WTC11 (cell line): ENCODE measurements around the gene SYTL2. TPM values are rescaled to one million over a fixed set of nuclear protein-coding genes. Genes with fewer than 3 reads are reported as not detected.

Experiments used
- CREB1 ChIP-seq: sonication (generic); formaldehyde crosslinking; IDR thresholded peaks from 2 replicates; pipeline ENCODE4 v1.8.0; 2023; ENCODE audit warnings: mild to moderate bottlenecking, missing genetic modification reagents
- CREM ChIP-seq: sonication (generic); formaldehyde crosslinking; IDR thresholded peaks from 2 replicates; pipeline ENCODE4 v1.8.1; 2022; ENCODE audit warnings: mild to moderate bottlenecking, missing genetic modification reagents, moderate library complexity
- ESRRA ChIP-seq: sonication (generic); formaldehyde crosslinking; IDR thresholded peaks from 2 replicates; pipeline ENCODE4 v1.8.1; 2022; ENCODE audit warnings: mild to moderate bottlenecking, missing genetic modification reagents, borderline replicate concordance
- FOXP1 ChIP-seq: sonication (generic); formaldehyde crosslinking; IDR thresholded peaks from 2 replicates; pipeline ENCODE4 v1.8.0; 2022; ENCODE audit warnings: missing genetic modification reagents, mild to moderate bottlenecking, moderate library complexity, borderline replicate concordance
- GABPB1 ChIP-seq: sonication (generic); formaldehyde crosslinking; IDR thresholded peaks from 2 replicates; pipeline ENCODE4 v1.8.1; 2023; ENCODE audit warnings: mild to moderate bottlenecking, missing genetic modification reagents
- GRHL2 ChIP-seq: fragments of 250-450 bp; sonication (Bioruptor Pico); IDR thresholded peaks from 2 replicates; pipeline ENCODE4 v1.8.0; 2022; ENCODE audit warnings: mild to moderate bottlenecking, moderate library complexity; ENCODE audit not compliant: insufficient replicate concordance, severe bottlenecking
- IRF1 ChIP-seq: sonication (generic); formaldehyde crosslinking; IDR thresholded peaks from 2 replicates; pipeline ENCODE4 v1.8.0; 2023; ENCODE audit warnings: missing genetic modification reagents
- IRF2 ChIP-seq: sonication (generic); formaldehyde crosslinking; IDR thresholded peaks from 2 replicates; pipeline ENCODE4 v1.8.0; 2022; ENCODE audit warnings: low read depth, missing genetic modification reagents, borderline replicate concordance
- KAT7 ChIP-seq: sonication (generic); formaldehyde crosslinking; IDR thresholded peaks from 2 replicates; pipeline ENCODE4 v1.8.1; 2023; ENCODE audit warnings: missing genetic modification reagents, mild to moderate bottlenecking, borderline replicate concordance
- MAX ChIP-seq: sonication (generic); formaldehyde crosslinking; IDR thresholded peaks from 2 replicates; pipeline ENCODE4 v1.8.0; 2022; ENCODE audit warnings: mild to moderate bottlenecking, missing genetic modification reagents
- NFE2L1 ChIP-seq: sonication (generic); formaldehyde crosslinking; IDR thresholded peaks from 2 replicates; pipeline ENCODE4 v1.8.1; 2023; ENCODE audit warnings: missing genetic modification reagents
- NR1H2 ChIP-seq: sonication (generic); formaldehyde crosslinking; IDR thresholded peaks from 2 replicates; pipeline ENCODE4 v1.9.0; 2021; ENCODE audit warnings: mild to moderate bottlenecking, moderate library complexity, missing genetic modification reagents
- PRDM15 ChIP-seq: sonication (generic); formaldehyde crosslinking; IDR thresholded peaks from 2 replicates; pipeline ENCODE4 v1.8.0; 2022; ENCODE audit warnings: missing genetic modification reagents
- RORB ChIP-seq: fragments of 250-450 bp; sonication (Bioruptor Pico); IDR thresholded peaks from 2 replicates; pipeline ENCODE4 v1.9.0; 2021; ENCODE audit warnings: mild to moderate bottlenecking
- SMAD4 ChIP-seq: sonication (generic); formaldehyde crosslinking; IDR thresholded peaks from 2 replicates; pipeline ENCODE4 v1.8.0; 2022; ENCODE audit warnings: mild to moderate bottlenecking, missing genetic modification reagents
- SOX15 ChIP-seq: fragments of 250-450 bp; sonication (Bioruptor Pico); IDR thresholded peaks from 2 replicates; pipeline ENCODE4 v1.9.0; 2021; ENCODE audit warnings: mild to moderate bottlenecking
- STAT6 ChIP-seq: sonication (generic); formaldehyde crosslinking; conservative IDR thresholded peaks from 2 replicates; pipeline ENCODE4 v1.8.1; 2023; ENCODE audit warnings: mild to moderate bottlenecking, low read depth, missing genetic modification reagents, moderate library complexity
- USF2 ChIP-seq: sonication (generic); formaldehyde crosslinking; IDR thresholded peaks from 2 replicates; pipeline ENCODE4 v1.8.1; 2023; ENCODE audit warnings: mild to moderate bottlenecking, missing genetic modification reagents, moderate library complexity
- ZNF263 ChIP-seq: sonication (generic); formaldehyde crosslinking; IDR thresholded peaks from 2 replicates; pipeline ENCODE4 v1.8.1; 2022; ENCODE audit warnings: low read depth, mild to moderate bottlenecking, moderate library complexity, missing genetic modification reagents
- ZNF416 ChIP-seq: fragments of 250-450 bp; sonication (Bioruptor Pico); IDR thresholded peaks from 2 replicates; pipeline ENCODE4 v1.9.0; 2021; ENCODE audit warnings: mild to moderate bottlenecking, inconsistent platforms
- total RNA-seq: library from RNA; stranded (reverse); gene quantifications from 3 replicates; pipeline ENCODE4 v1.2.3, GENCODE V29; 2021
- TF ChIP-seq, protein P1 (sequence below): sonication (generic); formaldehyde crosslinking; IDR thresholded peaks from 2 replicates; pipeline ENCODE4 v1.8.1; 2023; ENCODE audit warnings: mild to moderate bottlenecking, missing genetic modification reagents
- TF ChIP-seq, protein P2 (sequence below): sonication (generic); formaldehyde crosslinking; IDR thresholded peaks from 2 replicates; pipeline ENCODE4 v1.8.1; 2023; ENCODE audit warnings: mild to moderate bottlenecking, missing genetic modification reagents, moderate library complexity
- TF ChIP-seq, protein P3 (sequence below): sonication (generic); formaldehyde crosslinking; IDR thresholded peaks from 2 replicates; pipeline ENCODE4 v1.8.0; 2022; ENCODE audit warnings: mild to moderate bottlenecking, missing genetic modification reagents
- TF ChIP-seq, protein P4 (sequence below): fragments of 250-450 bp; sonication (Bioruptor Pico); conservative IDR thresholded peaks from 2 replicates; pipeline ENCODE4 v1.9.0; 2021; ENCODE audit warnings: mild to moderate bottlenecking

SYTL2 gene
- total RNA-seq, 1 experiment from 2014 or later: 7.1 TPM

GRCh38 chr11:85854557-85855340 lies 43.8 kb upstream of the SYTL2 start (continued):
- TF ChIP-seq, protein P1, sequence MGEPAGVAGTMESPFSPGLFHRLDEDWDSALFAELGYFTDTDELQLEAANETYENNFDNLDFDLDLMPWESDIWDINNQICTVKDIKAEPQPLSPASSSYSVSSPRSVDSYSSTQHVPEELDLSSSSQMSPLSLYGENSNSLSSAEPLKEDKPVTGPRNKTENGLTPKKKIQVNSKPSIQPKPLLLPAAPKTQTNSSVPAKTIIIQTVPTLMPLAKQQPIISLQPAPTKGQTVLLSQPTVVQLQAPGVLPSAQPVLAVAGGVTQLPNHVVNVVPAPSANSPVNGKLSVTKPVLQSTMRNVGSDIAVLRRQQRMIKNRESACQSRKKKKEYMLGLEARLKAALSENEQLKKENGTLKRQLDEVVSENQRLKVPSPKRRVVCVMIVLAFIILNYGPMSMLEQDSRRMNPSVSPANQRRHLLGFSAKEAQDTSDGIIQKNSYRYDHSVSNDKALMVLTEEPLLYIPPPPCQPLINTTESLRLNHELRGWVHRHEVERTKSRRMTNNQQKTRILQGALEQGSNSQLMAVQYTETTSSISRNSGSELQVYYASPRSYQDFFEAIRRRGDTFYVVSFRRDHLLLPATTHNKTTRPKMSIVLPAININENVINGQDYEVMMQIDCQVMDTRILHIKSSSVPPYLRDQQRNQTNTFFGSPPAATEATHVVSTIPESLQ (CRISPR knock-in tag): no peak
- TF ChIP-seq, protein P2, sequence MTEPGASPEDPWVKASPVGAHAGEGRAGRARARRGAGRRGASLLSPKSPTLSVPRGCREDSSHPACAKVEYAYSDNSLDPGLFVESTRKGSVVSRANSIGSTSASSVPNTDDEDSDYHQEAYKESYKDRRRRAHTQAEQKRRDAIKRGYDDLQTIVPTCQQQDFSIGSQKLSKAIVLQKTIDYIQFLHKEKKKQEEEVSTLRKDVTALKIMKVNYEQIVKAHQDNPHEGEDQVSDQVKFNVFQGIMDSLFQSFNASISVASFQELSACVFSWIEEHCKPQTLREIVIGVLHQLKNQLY (CRISPR knock-in tag): no peak
- no peak for TF ChIP-seq STAT6 (CRISPR knock-in tag)
- TF ChIP-seq NFE2L1 (CRISPR knock-in tag): peak; percentile 56
- TF ChIP-seq RORB: no peak
- TF ChIP-seq MAX: peak; percentile 97
- TF ChIP-seq, protein P3, sequence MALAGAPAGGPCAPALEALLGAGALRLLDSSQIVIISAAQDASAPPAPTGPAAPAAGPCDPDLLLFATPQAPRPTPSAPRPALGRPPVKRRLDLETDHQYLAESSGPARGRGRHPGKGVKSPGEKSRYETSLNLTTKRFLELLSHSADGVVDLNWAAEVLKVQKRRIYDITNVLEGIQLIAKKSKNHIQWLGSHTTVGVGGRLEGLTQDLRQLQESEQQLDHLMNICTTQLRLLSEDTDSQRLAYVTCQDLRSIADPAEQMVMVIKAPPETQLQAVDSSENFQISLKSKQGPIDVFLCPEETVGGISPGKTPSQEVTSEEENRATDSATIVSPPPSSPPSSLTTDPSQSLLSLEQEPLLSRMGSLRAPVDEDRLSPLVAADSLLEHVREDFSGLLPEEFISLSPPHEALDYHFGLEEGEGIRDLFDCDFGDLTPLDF (CRISPR knock-in tag): peak; percentile 68
- TF ChIP-seq NR1H2 (CRISPR knock-in tag): no peak
- TF ChIP-seq PRDM15 (CRISPR knock-in tag): no peak
- TF ChIP-seq SMAD4: no peak
- no peak for TF ChIP-seq GRHL2
- TF ChIP-seq SOX15: no peak
- peak; percentile 76; the same call in 1 of the 2 replicates for TF ChIP-seq FOXP1 (CRISPR knock-in tag)
- no peak for TF ChIP-seq IRF2 (CRISPR knock-in tag)
- peak; percentile 73 for TF ChIP-seq GABPB1 (CRISPR knock-in tag)
- TF ChIP-seq CREM (CRISPR knock-in tag): 0 out of 2 replicates have a peak, but pooled peaks have one; percentile 59
- no peak for TF ChIP-seq IRF1 (CRISPR knock-in tag)
- no peak for TF ChIP-seq ZNF263
- peak; percentile 76; the same call in 1 of the 2 replicates for TF ChIP-seq ESRRA (CRISPR knock-in tag)
- no peak for TF ChIP-seq USF2 (CRISPR knock-in tag)
- TF ChIP-seq, protein P4, sequence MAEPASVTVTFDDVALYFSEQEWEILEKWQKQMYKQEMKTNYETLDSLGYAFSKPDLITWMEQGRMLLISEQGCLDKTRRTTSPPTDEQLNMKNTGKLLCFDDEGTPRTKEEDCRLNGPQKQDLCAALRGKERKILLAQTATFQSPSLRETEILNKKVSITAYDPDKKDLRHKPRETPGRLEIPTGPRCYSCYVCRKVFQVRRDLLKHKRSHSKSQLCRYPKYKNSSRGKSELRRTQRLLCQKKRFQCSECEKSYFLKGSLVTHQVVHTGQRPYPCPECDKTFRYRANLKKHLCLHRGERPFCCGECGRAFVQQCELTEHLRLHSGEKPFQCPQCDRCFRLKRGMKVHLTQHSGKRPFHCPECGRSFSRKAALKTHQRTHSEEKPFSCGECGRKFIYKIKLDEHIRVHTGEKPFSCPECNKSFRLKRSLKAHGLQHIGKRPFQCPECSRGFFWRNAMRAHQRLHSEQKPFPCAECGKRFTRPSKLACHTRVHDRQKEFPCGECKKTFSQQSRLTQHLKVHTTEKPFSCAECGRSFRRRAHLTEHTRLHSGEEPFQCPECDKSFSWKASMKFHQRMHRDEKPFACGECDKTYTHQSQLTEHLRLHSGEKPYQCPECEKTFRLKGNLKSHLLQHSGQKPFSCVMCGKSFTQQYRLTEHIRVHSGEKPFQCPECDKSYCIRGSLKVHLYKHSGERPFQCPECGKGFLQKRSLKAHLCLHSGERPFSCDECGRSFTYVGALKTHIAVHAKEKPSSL (CRISPR knock-in tag): no peak
- TF ChIP-seq CREB1 (CRISPR knock-in tag): 0 out of 2 replicates have a peak, but pooled peaks have one; percentile 48
- TF ChIP-seq ZNF416: no peak
- TF ChIP-seq KAT7: no peak
